Fibroblast of mammary gland (primary cell): ENCODE results near the gene ZNF438.
"Not testable (repeated sequence)": the region's sequence is repeated elsewhere in the genome, so short reads cannot be mapped to it uniquely, and the experiment has no call there.

Experiments
- DNase-seq: peaks from one replicate; pipeline ENCODE4 v3.0.0-alpha.2; 2010; ENCODE audit warnings: low read depth
- H3K4me3 ChIP-seq: 2 replicates; pipeline ENCODE4 v1.5.1; 2011; ENCODE audit warnings: low read depth, mild to moderate bottlenecking, low read length, moderate library complexity; ENCODE audit not compliant: control insufficient read depth
- CTCF ChIP-seq: conservative IDR thresholded peaks from 2 replicates; pipeline ENCODE4 v1.5.1; 2011; ENCODE audit warnings: low read depth, low read length, inconsistent platforms; ENCODE audit not compliant: control insufficient read depth, insufficient read depth

ZNF438 gene

GRCh38 chr10:31030260-31030659 is 1.4 kb downstream of the ZNF438 start:
- H3K4me3 ChIP-seq = no peak overlapping the region
- TF ChIP-seq CTCF = no peak
- DNase-seq = peak; percentile 73

- TF ChIP-seq CTCF = no peak
- DNase-seq = peak; percentile 49
- no peak overlapping the region for H3K4me3 ChIP-seq
Observed at GRCh38 chr10:31028081-31028480, 3.6 kb downstream of the ZNF438 start.

GRCh38 chr10:31026279-31026678 is 5.4 kb downstream of the ZNF438 start:
- not testable (repeated sequence) for DNase-seq, H3K4me3 ChIP-seq

- TF ChIP-seq CTCF = no peak
- no peak for DNase-seq
- H3K4me3 ChIP-seq = no peak overlapping the region
Observed at GRCh38 chr10:31025142-31025541, 6.5 kb downstream of the ZNF438 start.

GRCh38 chr10:31023558-31023957 is 8.1 kb downstream of the ZNF438 start:
- no peak overlapping the region for H3K4me3 ChIP-seq
- no peak for TF ChIP-seq CTCF
- DNase-seq = no peak

- H3K4me3 ChIP-seq = no peak overlapping the region
- DNase-seq = no peak
- no peak for TF ChIP-seq CTCF
Observed at GRCh38 chr10:31020209-31020608, 11.5 kb downstream of the ZNF438 start.

GRCh38 chr10:31018962-31019361 is 12.7 kb downstream of the ZNF438 start:
- no peak overlapping the region for H3K4me3 ChIP-seq
- TF ChIP-seq CTCF = no peak
- DNase-seq = no peak
